Suppressor macrophage treated with lipopolysaccharide for 4 hours (primary cell): ENCODE data around the gene SINHCAF.

ENCODE experiments used
- DNase-seq: peaks from one replicate; pipeline ENCODE4 v3.0.0-alpha.2; 2020

SINHCAF gene

GRCh38 chr12:31231611-31232360 is 94.2 kb downstream of the SINHCAF start:
- DNase-seq, result no peak
